CD4-positive, alpha-beta T cell treated with Interleukin-15 for 1 hour (primary cell): ENCODE data around the gene ZNF780B.

Experiments used
- DNase-seq: peaks from one replicate; pipeline ENCODE4 v3.0.0-alpha.2; 2020

The ZNF780B gene

GRCh38 chr19:40035996-40036395 lies 20.0 kb downstream of the ZNF780B start:
- DNase-seq, result no peak

- no peak for DNase-seq
Observed at GRCh38 chr19:40033989-40034560, 22.0 kb downstream of the ZNF780B start.

- DNase-seq, result no peak
Observed at GRCh38 chr19:40026597-40026970, 29.4 kb downstream of the ZNF780B start.

GRCh38 chr19:40025938-40026596 lies 30.0 kb downstream of the ZNF780B start:
- DNase-seq, result no peak

- no peak for DNase-seq
Observed at GRCh38 chr19:40023969-40024368, 32.1 kb downstream of the ZNF780B start.

GRCh38 chr19:40013991-40014390 lies 42.0 kb downstream of the ZNF780B start:
- no peak for DNase-seq

GRCh38 chr19:40009674-40010073 lies 46.4 kb downstream of the ZNF780B start:
- DNase-seq, result no peak

- no peak for DNase-seq
Observed at GRCh38 chr19:40006273-40006691, 49.7 kb downstream of the ZNF780B start.

GRCh38 chr19:40005691-40006272 lies 50.2 kb downstream of the ZNF780B start:
- no peak for DNase-seq

- no peak for DNase-seq
Observed at GRCh38 chr19:39998501-39998900, 57.5 kb downstream of the ZNF780B start.

- no peak for DNase-seq
Observed at GRCh38 chr19:39997638-39998216, 58.3 kb downstream of the ZNF780B start.

GRCh38 chr19:39996811-39997637 lies 59.0 kb downstream of the ZNF780B start, which contains the start of gene ZNF546:
TSS of gene ZNF546 (plus strand) at chr19:39997060. CDS start at chr19:39998327, 1,267 bp downstream.
- peak; percentile 92 for DNase-seq

- peak; percentile 48 for DNase-seq
Observed at GRCh38 chr19:39996218-39996810, 59.7 kb downstream of the ZNF780B start.

- no peak for DNase-seq
Observed at GRCh38 chr19:39995794-39996193, 60.2 kb downstream of the ZNF780B start.

GRCh38 chr19:39994361-39994760 lies 61.7 kb downstream of the ZNF780B start:
- DNase-seq, result no peak

GRCh38 chr19:39993605-39994004 lies 62.4 kb downstream of the ZNF780B start:
- no peak for DNase-seq

- DNase-seq, result no peak
Observed at GRCh38 chr19:39987596-39987995, 68.4 kb downstream of the ZNF780B start.

- DNase-seq, result no peak
Observed at GRCh38 chr19:39987167-39987566, 68.9 kb downstream of the ZNF780B start.

GRCh38 chr19:39986643-39987042 lies 69.4 kb downstream of the ZNF780B start:
- no peak for DNase-seq

- DNase-seq, result no peak
Observed at GRCh38 chr19:39983695-39984300, 72.2 kb downstream of the ZNF780B start.

- DNase-seq, result no peak
Observed at GRCh38 chr19:39982883-39983282, 73.1 kb downstream of the ZNF780B start.
